ENCODE results near the gene SEMA4A. TPM values are rescaled to one million over a fixed set of nuclear protein-coding genes. Genes with fewer than 3 reads are reported as not detected.
"Not testable (repeated sequence)": the region's sequence is repeated elsewhere in the genome, so short reads cannot be mapped to it uniquely, and the experiment has no call there.

The SEMA4A gene
- total and polyA plus RNA-seq, 9 donors = 2.1 to 9.0 (median 3.7) TPM

GRCh38 chr1:156114919-156115513 lies 38.4 kb upstream of the SEMA4A start:
- TF ChIP-seq EP300 (IDR thresholded peaks at IDR 0.05) = no peak
- no peak for TF ChIP-seq CTCF (IDR thresholded peaks at IDR 0.05)
- TF ChIP-seq POLR2A (IDR thresholded peaks at IDR 0.05) = no peak
- 0% methylated on average over 39 to 49 of the region's 49 CpGs for WGBS, 3 donors
- Histone ChIP-seq H3K27me3 (no peaks in the 10 kb centered on the region), H3K4me3 (peak overlapping the region; percentile 86), H3K9me3 (no peaks in the 10 kb centered on the region), H3K27ac (peak overlapping the region; percentile 90 to 94), H3K36me3 (no peaks in the 10 kb centered on the region), H3K4me1 (ENCODE audit: insufficient read depth) (peaks cover 23% of the 10 kb centered on the region)
- DNase-seq = peak in 3 of 5 donors; percentile 46 to 71 (median 60)
- intact Hi-C loops (cut with DNase I) = no loop called here

GRCh38 chr1:156115514-156116374 lies 37.6 kb upstream of the SEMA4A start:
- no peaks in the 10 kb centered on the region for H3K36me3 ChIP-seq
- H3K27me3 ChIP-seq = no peaks in the 10 kb centered on the region
- peak overlapping the region; percentile 90 to 94 for H3K27ac ChIP-seq
- peaks cover 30% of the 10 kb centered on the region for H3K4me1 ChIP-seq (ENCODE audit: insufficient read depth)
- H3K4me3 ChIP-seq = peak overlapping the region; percentile 86
- H3K9me3 ChIP-seq = no peaks in the 10 kb centered on the region
- intact Hi-C loops (cut with DNase I) = no loop called here
- DNase-seq = peak; percentile 69 to 83 (median 77)
- TF ChIP-seq CTCF (IDR thresholded peaks at IDR 0.05) (no peak), POLR2A (IDR thresholded peaks at IDR 0.05) (no peak), EP300 (IDR thresholded peaks at IDR 0.05) (no peak)
- WGBS, 3 donors = 0 to 1% (median 1%) methylated on average over 18 to 19 of the region's 19 CpGs

GRCh38 chr1:156116731-156117130 lies 36.7 kb upstream of the SEMA4A start:
- intact Hi-C loops (cut with DNase I); H3K27me3 ChIP-seq; DNase-seq; H3K9me3 ChIP-seq; H3K36me3 ChIP-seq: not testable (repeated sequence)
- WGBS, 3 donors = 33 to 38% (median 35%) methylated on average over 5 of the region's 5 CpGs
- peak overlapping the region; percentile 86 for H3K4me3 ChIP-seq
- H3K4me1 ChIP-seq (ENCODE audit: insufficient read depth) = peaks cover 40% of the 10 kb centered on the region
- H3K27ac ChIP-seq = peak overlapping the region in 1 of 2 donors; percentile 90

GRCh38 chr1:156117414-156118176 lies 35.8 kb upstream of the SEMA4A start:
- H3K4me1 ChIP-seq (ENCODE audit: insufficient read depth) = peaks cover 42% of the 10 kb centered on the region
- WGBS, 3 donors = 30 to 44% (median 39%) methylated on average over 13 of the region's 13 CpGs
- peak in 1 of 5 donors; percentile 25 for DNase-seq

GRCh38 chr1:156118177-156118868 lies 35.1 kb upstream of the SEMA4A start:
- no peaks in the 10 kb centered on the region for H3K36me3 ChIP-seq
- H3K4me3 ChIP-seq = peak overlapping the region; percentile 86
- no peaks in the 10 kb centered on the region for H3K27me3 ChIP-seq
- H3K27ac ChIP-seq = peak overlapping the region; percentile 16 to 21
- intact Hi-C loops (cut with DNase I) = no loop called here
- TF ChIP-seq POLR2A (IDR thresholded peaks at IDR 0.05) (no peak), EP300 (IDR thresholded peaks at IDR 0.05) (no peak), CTCF (IDR thresholded peaks at IDR 0.05) (no peak)
- H3K4me1 ChIP-seq (ENCODE audit: insufficient read depth) = peaks cover 45% of the 10 kb centered on the region
- H3K9me3 ChIP-seq = no peaks in the 10 kb centered on the region
- 14 to 28% (median 16%) methylated on average over 8 of the region's 8 CpGs for WGBS, 3 donors
- DNase-seq = peak in 3 of 5 donors; percentile 39 to 54 (median 49)

More at GRCh38 chr1:156117414-156118176, 35.8 kb upstream of the SEMA4A start:
- intact Hi-C loops (cut with DNase I) = no loop called here
- TF ChIP-seq POLR2A (IDR thresholded peaks at IDR 0.05) (no peak), EP300 (IDR thresholded peaks at IDR 0.05) (no peak)
- Histone ChIP-seq H3K36me3 (no peaks in the 10 kb centered on the region), H3K27ac (peak overlapping the region; percentile 16 to 47), H3K9me3 (no peaks in the 10 kb centered on the region), H3K4me3 (peak overlapping the region; percentile 86), H3K27me3 (no peaks in the 10 kb centered on the region)
